ENCODE results near the gene FAXC.

FAXC gene

DNA sequence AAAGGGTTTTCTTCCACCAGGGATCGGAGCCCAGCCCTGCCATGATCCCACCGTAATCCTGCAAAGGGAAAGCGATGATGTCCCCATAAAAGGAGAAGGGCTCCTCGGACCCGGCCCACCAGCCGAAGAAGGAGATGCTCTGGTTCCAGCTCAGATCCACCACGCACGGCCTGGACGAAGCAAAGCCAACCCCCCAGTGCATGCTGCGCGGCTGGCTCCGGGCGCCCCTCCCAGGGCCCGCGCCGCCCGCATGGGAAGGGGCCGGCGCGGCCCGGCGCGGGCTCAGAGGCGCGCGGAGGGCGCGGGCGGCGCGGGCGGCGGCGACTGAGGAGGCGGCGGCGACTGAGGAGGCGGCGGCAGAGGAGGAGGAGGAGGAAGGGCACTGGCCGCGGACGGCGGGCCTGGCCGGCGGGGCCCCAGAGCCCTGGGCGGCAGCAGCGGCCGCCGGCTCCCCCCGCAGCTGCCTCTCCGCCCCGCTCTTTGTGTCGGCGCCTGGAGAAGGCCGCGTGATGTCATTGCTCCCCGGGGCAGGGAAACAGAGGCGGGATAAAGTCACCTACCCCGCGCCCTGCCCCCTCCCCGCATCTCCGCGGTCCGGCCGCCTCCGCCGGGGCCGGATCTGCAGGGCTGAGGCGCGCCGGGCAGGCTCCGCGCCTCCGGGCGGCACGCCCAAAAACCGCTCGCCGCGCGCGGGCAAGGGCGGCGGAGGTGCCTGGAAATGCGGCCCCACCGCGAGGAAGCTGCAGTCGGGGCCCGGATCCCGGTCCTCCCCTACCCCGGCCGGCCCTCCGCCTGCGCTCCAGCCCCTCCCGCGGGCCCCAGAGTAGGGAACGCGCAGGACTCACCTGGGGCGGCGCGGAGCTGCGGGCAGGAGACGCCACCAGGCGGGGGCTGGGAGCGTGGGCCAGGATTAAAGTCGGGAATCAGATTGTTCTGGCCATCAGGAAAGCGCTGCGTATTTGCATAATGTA, at the start of gene FAXC:
Gene FAXC (minus strand): TSS at position 504 of the 971 bp plus-strand sequence. CDS start 302 bp downstream, at position 202.
- peak; percentile 64 for DNase-seq

- no peak for DNase-seq
Observed at GRCh38 chr6:99397287-99397686, 47.8 kb upstream of the FAXC start.

- DNase-seq = peak; percentile 50
Observed at GRCh38 chr6:99393698-99394531, 44.4 kb upstream of the FAXC start, which contains the start of gene COQ3. COQ3 (minus strand) TSS chr6:99394195; CDS start chr6:99394179, 16 bp downstream.

GRCh38 chr6:99393366-99393697, 43.9 kb upstream of the FAXC start:
- no peak for DNase-seq

- DNase-seq = no peak
Observed at GRCh38 chr6:99390896-99391295, 41.4 kb upstream of the FAXC start.

DNA sequence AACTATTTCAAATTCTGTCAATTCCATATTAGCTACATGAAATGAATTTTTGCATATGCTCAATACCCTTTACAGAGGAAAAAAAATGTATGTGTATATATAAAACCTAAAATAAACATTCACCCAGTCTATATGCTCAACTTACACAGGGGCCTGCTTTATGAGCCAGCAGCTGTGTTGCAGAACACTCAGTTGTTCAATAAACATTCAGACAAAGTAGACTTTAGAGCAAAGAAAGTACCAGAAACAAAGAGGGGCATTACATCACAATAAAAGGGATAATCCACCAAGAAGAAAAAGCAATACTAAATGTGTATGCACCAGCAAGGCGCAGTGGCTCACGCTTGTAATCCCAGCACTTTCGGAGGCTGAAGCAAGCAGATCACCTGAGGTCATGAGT, 35.0 kb upstream of the FAXC start:
- DNase-seq = no peak

DNA sequence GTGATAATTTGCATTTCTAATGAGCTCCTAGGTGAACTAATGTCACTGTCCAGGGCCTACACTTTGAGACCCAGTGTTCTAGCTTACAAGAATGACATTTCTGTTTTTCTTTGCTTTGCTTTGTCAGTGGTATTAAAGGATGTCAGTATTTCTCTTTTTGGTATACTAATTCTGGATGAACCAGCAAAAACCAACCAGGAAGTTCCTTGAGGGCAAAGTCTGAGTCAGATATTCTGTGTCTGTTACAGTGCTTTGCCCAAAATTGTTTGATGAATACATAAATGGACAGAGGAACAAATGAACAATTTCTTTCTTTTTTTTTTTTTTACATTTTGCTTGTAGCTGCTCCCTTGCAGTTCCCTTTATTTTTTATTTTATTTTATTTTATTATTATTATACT, 29.2 kb upstream of the FAXC start:
- DNase-seq = no peak

GRCh38 chr6:99369533-99369932, 20.1 kb upstream of the FAXC start:
- no peak for DNase-seq

GRCh38 chr6:99366852-99367251, 17.4 kb upstream of the FAXC start:
- no peak for DNase-seq

GRCh38 chr6:99364026-99364425, 14.6 kb upstream of the FAXC start:
- DNase-seq = no peak

GRCh38 chr6:99362678-99363268, 13.3 kb upstream of the FAXC start:
- DNase-seq = no peak

DNA sequence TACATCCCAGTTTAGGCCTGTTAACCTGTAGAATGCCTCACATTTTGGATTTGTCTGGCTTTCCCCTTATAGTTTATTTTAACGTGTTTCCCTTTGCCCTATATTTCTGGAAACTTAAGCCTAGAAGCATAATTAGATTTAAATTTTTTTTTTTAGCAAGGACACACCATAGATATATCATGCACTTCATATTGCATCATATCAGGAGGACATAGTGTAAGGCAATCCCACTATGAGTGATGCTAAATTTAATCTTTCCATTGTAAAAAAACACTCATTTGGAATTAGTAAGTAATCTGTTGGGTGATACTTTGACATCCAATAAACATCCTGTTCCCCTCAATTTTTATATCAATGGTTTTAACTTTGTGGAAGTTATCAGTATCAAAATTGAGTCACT, 10.3 kb upstream of the FAXC start:
- no peak for DNase-seq

DNA sequence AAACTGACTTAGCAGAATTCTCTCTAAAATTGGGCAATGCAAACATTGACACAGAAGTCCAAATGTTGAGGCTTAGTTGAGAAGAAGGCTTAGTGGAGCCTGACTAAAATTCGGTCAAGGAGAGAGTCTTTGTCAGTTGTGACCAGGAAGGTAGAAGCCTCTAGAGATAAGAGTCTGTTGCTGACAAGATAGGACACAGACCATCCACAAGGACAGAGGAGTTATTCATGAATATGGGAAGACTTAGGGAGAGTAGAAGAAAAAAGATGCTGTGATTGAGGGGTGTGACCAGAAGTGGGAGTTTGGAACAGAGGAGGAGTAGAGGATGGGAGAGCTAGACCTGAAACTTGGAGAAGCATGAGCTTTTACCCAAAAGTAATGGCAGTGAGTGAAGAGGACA, 7.2 kb upstream of the FAXC start:
- no peak for DNase-seq

- DNase-seq = no peak
Observed at GRCh38 chr6:99354983-99355382, 5.5 kb upstream of the FAXC start.

DNA sequence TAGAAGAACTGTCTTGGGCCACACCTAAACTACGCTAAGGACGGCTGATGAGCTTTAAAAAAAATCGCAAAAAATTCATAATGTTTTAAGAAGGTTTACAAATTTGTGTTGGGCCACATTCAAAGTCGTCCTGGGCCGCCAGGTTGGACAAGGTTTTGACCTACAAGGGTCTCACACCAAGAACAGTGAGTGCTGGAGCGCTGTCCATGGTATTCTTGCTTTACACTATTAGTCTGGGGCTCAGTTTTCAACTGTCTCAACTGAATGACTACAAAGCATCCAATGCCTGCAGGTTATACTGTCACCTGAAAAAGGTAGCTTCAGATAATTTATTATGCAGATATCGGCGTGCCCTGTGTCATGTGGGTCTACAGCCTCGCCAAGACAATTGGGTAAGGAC, 3.7 kb upstream of the FAXC start:
- no peak for DNase-seq

DNA sequence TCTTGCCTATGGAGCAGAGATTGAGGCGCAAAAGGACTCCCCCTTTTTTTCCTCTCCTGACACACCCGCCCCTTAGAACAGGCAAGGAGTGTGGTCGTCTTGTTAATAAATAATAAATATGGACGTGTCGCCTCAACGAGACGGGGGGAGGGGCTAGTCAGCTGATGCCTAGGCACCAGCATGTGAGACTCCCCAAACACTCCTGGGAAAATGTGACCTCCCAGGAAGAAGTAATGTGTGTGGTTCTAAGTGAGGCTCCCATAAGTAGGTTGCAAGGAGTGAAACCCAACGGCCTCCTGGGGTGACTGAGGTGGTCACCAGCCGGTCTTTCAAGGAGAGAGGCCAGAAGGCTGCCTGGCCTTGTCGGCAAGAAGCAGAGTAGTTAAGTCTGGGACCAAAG, 1.1 kb upstream of the FAXC start:
- DNase-seq = no peak

DNA sequence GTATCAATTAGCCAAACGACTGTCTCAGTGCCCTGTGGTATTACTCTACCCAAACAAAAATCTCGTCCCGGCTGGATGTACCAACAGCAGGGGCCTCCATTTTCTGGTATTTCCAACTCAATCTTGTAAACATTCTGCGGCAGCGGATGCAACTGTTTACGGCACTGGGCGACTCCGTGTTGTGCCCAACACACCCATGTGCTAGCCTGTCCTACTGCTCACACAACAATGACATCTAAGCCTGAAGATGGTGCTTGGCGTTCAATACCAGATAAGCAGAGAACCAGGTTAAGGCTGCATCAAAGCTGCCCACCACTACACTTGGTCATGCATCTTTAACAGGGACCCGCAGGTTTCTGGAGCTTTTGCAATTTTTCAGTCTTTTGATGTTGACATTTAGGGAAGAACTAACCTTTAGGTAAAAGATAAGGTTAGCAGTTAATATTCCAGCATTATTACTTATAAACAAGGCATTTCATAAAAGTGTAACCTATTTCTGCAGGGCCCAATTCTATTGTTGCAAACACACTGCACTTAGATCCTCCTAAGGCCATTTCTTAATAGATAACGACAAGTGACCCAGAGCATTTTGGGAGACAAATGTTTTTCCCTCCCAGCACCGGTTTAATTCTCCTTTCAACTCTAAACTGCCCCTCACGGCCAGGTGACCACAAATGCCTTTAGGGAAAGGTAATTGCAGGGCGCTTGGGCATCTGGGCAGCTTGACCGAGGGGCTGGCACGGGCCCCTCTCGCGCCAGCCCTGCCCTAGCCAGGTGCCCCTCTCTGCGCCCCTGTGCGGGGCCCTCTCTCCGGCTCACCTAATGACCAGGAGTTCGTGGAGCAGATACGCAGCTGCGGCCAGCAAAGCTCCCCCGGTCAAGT, 945 bp downstream of the FAXC start:
- DNase-seq = no peak

GRCh38 chr6:99347804-99348203, 1.7 kb downstream of the FAXC start:
- no peak for DNase-seq

GRCh38 chr6:99346595-99346994, 2.9 kb downstream of the FAXC start:
- DNase-seq = no peak

DNA sequence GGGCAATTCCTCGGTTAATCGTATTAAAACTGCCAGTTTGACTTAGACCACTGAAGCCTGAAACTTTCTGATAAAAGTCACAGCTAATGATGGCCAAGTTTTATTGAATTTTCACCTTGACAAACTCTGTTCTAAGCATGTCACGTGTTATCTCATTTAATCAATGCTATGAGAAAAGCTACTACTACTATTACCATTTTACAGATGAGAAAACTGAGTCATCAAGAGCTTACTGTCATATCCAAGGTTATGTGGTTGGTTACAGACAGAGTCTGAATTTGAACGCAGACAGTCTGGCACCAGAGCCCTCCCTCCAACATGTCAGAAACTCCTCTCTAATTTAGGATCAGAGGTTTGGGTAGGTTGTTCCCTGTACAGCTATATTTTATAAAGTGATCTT, 4.3 kb downstream of the FAXC start:
- no peak for DNase-seq

GRCh38 chr6:99344289-99344688, 5.2 kb downstream of the FAXC start:
- no peak for DNase-seq

DNA sequence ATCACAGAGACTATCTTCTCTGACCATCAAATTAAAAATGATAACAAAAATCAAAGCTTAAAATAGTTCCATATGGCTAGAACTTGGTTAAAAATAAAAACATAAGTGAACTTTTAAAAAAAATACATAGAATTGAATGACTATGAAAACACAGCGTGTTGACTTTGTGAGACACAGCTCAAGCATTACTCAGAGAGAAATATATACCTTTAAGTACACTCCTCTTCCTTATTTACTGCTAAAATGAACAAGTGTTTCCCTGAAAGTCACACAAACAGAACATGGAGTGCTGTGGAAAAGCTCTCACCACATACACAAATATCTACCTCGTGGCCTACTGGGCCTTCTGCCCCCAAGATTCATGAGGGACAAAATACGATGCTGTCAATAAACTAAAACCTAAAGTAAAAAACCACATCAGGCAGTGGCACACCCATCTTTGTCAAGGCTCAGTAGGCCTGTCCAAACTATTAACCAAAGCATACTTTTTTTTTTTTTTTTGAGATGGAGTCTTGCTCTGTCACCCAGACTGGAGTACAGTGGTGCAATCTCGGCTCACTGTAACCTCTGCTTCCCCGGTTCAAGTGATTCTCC, 7.5 kb downstream of the FAXC start:
- DNase-seq = no peak

Data from NCI-H2029 (cell line).